ENCODE data around the gene CLDN14. TPM values are rescaled to one million over a fixed set of nuclear protein-coding genes. Genes with fewer than 3 reads are reported as not detected.

Gene CLDN14
- total and polyA plus RNA-seq, 12 donors, result 0.22 TPM; not detected in 11

- 66 to 74% (median 68%) methylated on average over 6 of the region's 6 CpGs for WGBS, 4 donors
- TF ChIP-seq POLR2A (IDR thresholded peaks at IDR 0.05) (no peak), CTCF (IDR thresholded peaks at IDR 0.05) (no peak)
- no peaks in the 10 kb centered on the region for H3K4me1 ChIP-seq (replicated peaks in 1 of 2)
- no peaks in the 10 kb centered on the region for H3K36me3 ChIP-seq (replicated peaks in 1 of 2)
- intact Hi-C loops (cut with DNase I), result no loop called here
- no peaks in the 10 kb centered on the region for H3K9me3 ChIP-seq (replicated peaks in 1 of 3)
- H3K27me3 ChIP-seq, result peaks cover 6% of the 10 kb centered on the region
- H3K4me3 ChIP-seq, result no peak overlapping the region
- no peak for DNase-seq
- H3K27ac ChIP-seq, result no peak overlapping the region
Observed at GRCh38 chr21:36510911-36511310, 31.0 kb upstream of the CLDN14 start.

- Histone ChIP-seq H3K27ac (no peak overlapping the region), H3K36me3 (replicated peaks in 1 of 2) (no peaks in the 10 kb centered on the region), H3K4me1 (replicated peaks in 1 of 2) (no peaks in the 10 kb centered on the region), H3K27me3 (peaks cover 6% of the 10 kb centered on the region), H3K4me3 (no peak overlapping the region), H3K9me3 (replicated peaks in 1 of 3) (no peaks in the 10 kb centered on the region)
- no peak for DNase-seq
- WGBS, 4 donors, result 82 to 88% (median 83%) methylated on average over 9 of the region's 9 CpGs
- no peak for TF ChIP-seq POLR2A (IDR thresholded peaks at IDR 0.05)
- intact Hi-C loops (cut with DNase I), result loop anchor here (10.0 kb wide), 3 partner anchors 75 to 425 kb away; no protein-coding TSS in a partner anchor
Observed at GRCh38 chr21:36509973-36510664, 30.2 kb upstream of the CLDN14 start.

- H3K27me3 ChIP-seq, result peaks cover 6% of the 10 kb centered on the region
- WGBS, 4 donors, result 93 to 96% (median 95%) methylated on average over 9 of the region's 9 CpGs
- TF ChIP-seq CTCF (IDR thresholded peaks at IDR 0.05) (no peak), POLR2A (IDR thresholded peaks at IDR 0.05) (no peak)
- H3K36me3 ChIP-seq (replicated peaks in 1 of 2), result no peaks in the 10 kb centered on the region
- H3K4me1 ChIP-seq (replicated peaks in 1 of 2), result no peaks in the 10 kb centered on the region
- DNase-seq, result no peak
- intact Hi-C loops (cut with DNase I), result loop anchor here (10.0 kb wide), 3 partner anchors 76 to 426 kb away; no protein-coding TSS in a partner anchor
- no peak overlapping the region for H3K4me3 ChIP-seq
- no peaks in the 10 kb centered on the region for H3K9me3 ChIP-seq (replicated peaks in 1 of 3)
- H3K27ac ChIP-seq, result no peak overlapping the region
Observed at GRCh38 chr21:36508948-36509347, 29.0 kb upstream of the CLDN14 start.

GRCh38 chr21:36507397-36508018, 27.6 kb upstream of the CLDN14 start:
- TF ChIP-seq POLR2A (IDR thresholded peaks at IDR 0.05) (no peak), CTCF (IDR thresholded peaks at IDR 0.05) (no peak)
- H3K4me1 ChIP-seq (replicated peaks in 1 of 2), result no peaks in the 10 kb centered on the region
- no peak for DNase-seq
- 74 to 85% (median 77%) methylated on average over 9 of the region's 9 CpGs for WGBS, 4 donors
- H3K9me3 ChIP-seq (replicated peaks in 1 of 3), result no peaks in the 10 kb centered on the region
- intact Hi-C loops (cut with DNase I), result loop anchor here (10.0 kb wide), 3 partner anchors 77 to 427 kb away; no protein-coding TSS in a partner anchor
- H3K27ac ChIP-seq, result no peak overlapping the region
- H3K36me3 ChIP-seq (replicated peaks in 1 of 2), result no peaks in the 10 kb centered on the region
- peaks cover 6% of the 10 kb centered on the region for H3K27me3 ChIP-seq
- no peak overlapping the region for H3K4me3 ChIP-seq
